Activated naive CD4-positive, alpha-beta T cell treated with anti-CD3 and anti-CD28 coated beads for 36 hours (primary cell): Measurements from ENCODE around the gene CD276. TPM values are rescaled to one million over a fixed set of nuclear protein-coding genes. Genes with fewer than 3 reads are reported as not detected.

Source experiments
- CTCF ChIA-PET: fragments of 350-600 bp; sonication (Branson Sonifier 250); formaldehyde crosslinking; loops from one replicate; lab custom pipeline; 2021; ENCODE audit warnings: antibody characterized with exemption; lab: Charles Lee
- DNase-seq: peaks from one replicate; pipeline ENCODE4 v3.0.0-alpha.2; 2020
- H3K27ac Mint-ChIP-seq: one replicate; pipeline ENCODE4 v1.8.0; 2021; ENCODE audit warnings: mild to moderate bottlenecking, mixed read lengths
- H3K27me3 Mint-ChIP-seq: one replicate; pipeline ENCODE4 v1.8.0; 2021; ENCODE audit warnings: low read depth, mixed read lengths
- H3K36me3 Mint-ChIP-seq: one replicate; pipeline ENCODE4 v1.8.0; 2021; ENCODE audit warnings: low read depth, mixed read lengths
- H3K4me1 Mint-ChIP-seq: one replicate; pipeline ENCODE4 v1.8.0; 2021; ENCODE audit warnings: low read depth, mixed read lengths
- H3K4me3 Mint-ChIP-seq: one replicate; pipeline ENCODE4 v1.8.0; 2021; ENCODE audit warnings: mild to moderate bottlenecking, moderate library complexity, mixed read lengths
- H3K9me3 Mint-ChIP-seq: one replicate; pipeline ENCODE4 v1.8.0; 2021; ENCODE audit warnings: mixed read lengths
- intact Hi-C: fragments of 100-400 bp; cut with micrococcal nuclease; formaldehyde crosslinking; loops from one replicate; pipeline ENCODE4 v1.15.1; 2023
- total RNA-seq, 2 experiments: library from RNA; stranded (reverse); gene quantifications; one replicate each; pipeline ENCODE4 v1.2.3, GENCODE V29; 2021

Gene CD276
- total RNA-seq, 2 experiments from 2014 or later: 1.2 to 1.3 TPM

GRCh38 chr15:73760330-73761329 is 76.4 kb downstream of the CD276 start:
- H3K4me1 Mint-ChIP-seq: no peaks in the 10 kb centered on the region
- no peaks in the 10 kb centered on the region for H3K9me3 Mint-ChIP-seq

GRCh38 chr15:73763931-73764330 is 79.7 kb downstream of the CD276 start:
- H3K4me1 Mint-ChIP-seq: no peaks in the 10 kb centered on the region
- no peak for DNase-seq
- CTCF ChIA-PET: no interaction called here
- intact Hi-C loops: no loop called here
- no peak overlapping the region for H3K27ac Mint-ChIP-seq
- H3K36me3 Mint-ChIP-seq: no peaks in the 10 kb centered on the region
- H3K27me3 Mint-ChIP-seq: peaks cover 10% of the 10 kb centered on the region
- H3K4me3 Mint-ChIP-seq: no peak overlapping the region
- H3K9me3 Mint-ChIP-seq: no peaks in the 10 kb centered on the region

More at GRCh38 chr15:73760330-73761329, 76.4 kb downstream of the CD276 start:
- H3K4me3 Mint-ChIP-seq: no peak overlapping the region
- peaks cover 15% of the 10 kb centered on the region for H3K27me3 Mint-ChIP-seq
- H3K36me3 Mint-ChIP-seq: no peaks in the 10 kb centered on the region
- no peak for DNase-seq
- no peak overlapping the region for H3K27ac Mint-ChIP-seq
- intact Hi-C loops: no loop called here
- CTCF ChIA-PET: no interaction called here

Other genes starting within 250 kb of the CD276 start
- not detected for gene REC114, start 241.2 kb upstream of the CD276 start, total RNA-seq
- gene NPTN, start 51.0 kb upstream of the CD276 start, total RNA-seq: 10 to 100 TPM; 20.8 to 22.8 TPM
- gene INSYN1, start 69.0 kb downstream of the CD276 start, total RNA-seq: not detected
- gene TBC1D21, start 189.2 kb downstream of the CD276 start, total RNA-seq: not detected
- under 1 TPM; 0.25 to 0.55 TPM for gene LOXL1, start 242.1 kb downstream of the CD276 start, total RNA-seq